ENCODE data around the gene IGLL5. TPM values are rescaled to one million over a fixed set of nuclear protein-coding genes. Genes with fewer than 3 reads are reported as not detected.

IGLL5 gene
- polyA plus RNA-seq, 5 donors = 0.41 to 0.45 (median 0.42) TPM; not detected in 2

DNA sequence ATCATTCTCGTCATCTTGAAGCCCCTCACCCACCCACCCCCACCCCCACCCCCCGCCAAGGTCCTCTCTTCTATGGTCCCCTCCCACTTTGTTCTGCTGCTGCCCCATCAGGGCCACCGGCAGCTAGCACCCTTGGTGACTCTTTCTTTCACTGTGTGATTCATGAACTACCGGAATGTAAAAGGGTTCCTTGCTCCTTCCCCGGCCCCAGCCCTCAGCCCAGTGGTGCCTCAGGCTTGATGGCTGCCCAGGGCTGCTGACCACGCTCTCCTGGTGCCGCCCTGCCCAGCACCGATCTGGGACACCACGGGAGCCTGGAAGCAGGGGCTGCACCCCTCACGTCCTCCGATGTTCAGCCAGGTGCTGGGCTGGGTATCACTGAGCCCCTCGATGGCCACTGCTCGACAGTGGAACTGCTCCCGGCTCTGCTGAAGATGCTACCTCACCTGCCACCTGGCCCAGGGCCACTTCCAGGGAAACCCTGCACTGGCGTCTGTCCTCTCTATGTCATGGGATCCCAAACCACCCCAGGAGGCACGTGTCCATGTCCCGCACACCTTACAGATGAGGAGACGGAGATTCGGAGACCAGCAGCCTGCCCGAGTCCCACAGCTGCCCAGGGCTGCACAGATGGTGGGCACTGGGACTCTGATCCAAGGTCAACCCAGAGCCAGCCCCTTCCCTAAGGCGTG lies 39.7 kb downstream of the IGLL5 start:
- no peak for DNase-seq

DNA sequence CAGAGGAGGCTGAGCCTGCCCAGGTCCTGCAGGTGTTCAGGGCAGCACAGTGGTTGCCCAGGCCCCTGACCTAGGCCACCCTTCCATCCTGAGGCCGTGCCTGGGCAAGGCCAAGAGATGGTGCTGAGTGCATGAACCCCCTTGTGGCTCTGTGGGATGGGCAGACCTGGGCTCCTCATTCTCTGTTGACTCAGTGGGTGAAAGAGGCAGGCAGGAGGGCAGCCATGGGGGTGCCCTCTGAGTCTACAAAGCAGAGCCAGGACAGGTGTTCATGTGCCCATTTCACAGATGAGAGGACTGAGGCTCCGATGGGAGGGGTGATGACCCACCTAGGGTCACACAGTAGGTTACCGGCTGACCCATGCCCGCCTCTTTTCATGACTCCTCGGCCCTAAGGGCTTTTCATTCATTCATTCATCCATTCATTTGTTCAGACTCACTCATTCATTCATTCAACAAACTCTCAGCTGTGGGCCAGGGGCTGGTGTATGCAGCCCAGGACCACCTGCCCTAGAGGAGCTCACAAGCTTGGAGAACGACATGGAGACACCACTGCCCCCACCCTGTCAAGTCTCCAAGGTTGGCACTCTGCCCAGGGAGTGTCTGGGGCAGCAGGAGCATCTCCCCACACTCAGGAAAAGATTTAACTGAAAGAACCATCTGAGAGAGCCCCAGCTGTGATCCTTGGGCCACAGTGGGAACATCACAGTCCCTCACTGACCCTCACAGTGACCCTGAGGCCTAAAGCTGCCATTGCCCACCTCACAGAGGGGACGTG lies 40.5 kb downstream of the IGLL5 start:
- no peak for DNase-seq

DNA sequence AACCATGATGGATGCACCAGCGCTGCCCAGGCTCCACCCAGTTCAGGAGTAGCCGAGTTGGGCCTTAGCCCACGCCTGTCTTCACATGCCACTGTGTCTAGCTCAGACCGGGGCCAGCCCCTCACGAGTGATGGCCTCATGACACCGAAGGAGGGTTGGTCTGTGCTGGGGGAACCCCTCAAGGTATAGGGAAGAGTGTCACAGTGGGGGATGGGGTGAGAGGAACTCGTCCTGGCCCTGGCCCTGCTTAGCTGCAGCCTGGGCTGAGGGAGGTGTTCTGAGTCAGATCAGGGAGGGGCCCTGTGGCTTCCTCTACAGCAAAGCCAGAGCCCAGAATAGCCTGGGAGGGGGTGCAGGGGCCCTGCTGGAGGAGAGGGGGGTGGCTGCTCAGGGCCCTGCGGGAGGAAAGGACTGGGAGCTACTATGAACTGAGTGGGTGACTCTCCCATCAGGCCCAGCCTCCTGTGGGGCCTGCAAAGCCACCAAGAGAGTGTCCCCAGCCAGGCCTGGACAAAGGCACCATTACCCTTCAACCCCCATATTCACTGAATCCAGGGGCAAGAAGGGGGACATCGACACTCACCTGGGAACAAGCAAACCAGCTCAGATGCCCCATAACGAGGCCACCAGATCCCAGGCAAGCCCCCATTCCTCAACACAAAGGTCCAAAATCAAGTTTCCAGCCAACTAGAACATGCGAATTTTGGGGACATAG lies 41.2 kb downstream of the IGLL5 start:
- no peak for DNase-seq

DNA sequence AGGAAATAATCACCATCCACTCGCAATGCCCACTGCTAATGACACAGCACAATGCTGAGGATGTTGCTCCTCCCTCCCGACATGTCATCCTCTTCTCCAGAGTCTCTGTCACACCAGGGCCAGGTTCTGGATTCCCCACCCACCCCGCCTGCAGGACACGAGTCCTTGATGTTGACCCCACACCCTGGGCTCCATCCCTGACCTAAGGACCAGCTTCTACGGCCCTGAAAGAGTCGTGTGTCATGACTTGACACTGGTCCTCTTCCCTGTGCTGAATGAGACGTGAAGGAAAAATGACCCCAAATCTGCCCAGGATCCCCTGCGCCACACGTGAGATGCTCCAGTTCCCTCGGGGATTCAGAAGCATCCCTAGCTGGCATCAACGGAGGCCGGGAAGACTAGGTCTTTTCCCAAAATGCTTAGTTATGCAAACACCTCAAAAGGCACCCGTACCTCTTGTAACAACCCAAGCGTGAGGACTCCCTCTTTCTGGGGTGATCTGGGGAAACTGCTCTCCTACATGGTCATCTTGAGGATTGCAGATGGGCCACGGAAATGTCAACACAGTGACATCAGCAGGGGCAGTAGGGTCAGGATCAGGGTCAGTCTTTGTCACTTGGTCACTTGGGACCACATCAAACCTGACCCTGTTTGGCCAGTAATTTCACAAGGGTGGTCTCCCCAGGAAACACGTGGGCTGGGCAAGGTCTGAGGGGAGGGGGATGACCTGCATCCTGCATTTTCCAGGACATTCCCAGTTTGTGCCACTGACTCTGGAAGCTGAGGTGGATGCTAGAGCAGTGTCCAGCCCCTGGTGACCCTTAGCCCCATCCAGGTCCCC lies 42.0 kb downstream of the IGLL5 start:
- no peak for DNase-seq

DNA sequence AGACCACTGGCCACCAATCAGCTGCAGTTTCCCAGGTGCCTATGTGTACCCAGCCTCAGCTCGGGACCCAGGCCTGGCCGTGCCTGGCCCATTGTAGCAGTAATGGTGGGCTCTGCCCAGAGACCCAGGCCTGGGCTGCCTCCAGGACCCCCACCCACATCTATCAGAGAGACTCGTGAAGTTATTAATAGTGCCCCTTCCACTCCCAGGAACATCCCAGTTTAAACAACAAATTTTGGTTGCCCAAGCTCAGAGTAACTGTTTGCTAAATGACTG lies 42.5 kb downstream of the IGLL5 start:
- no peak for DNase-seq

DNA sequence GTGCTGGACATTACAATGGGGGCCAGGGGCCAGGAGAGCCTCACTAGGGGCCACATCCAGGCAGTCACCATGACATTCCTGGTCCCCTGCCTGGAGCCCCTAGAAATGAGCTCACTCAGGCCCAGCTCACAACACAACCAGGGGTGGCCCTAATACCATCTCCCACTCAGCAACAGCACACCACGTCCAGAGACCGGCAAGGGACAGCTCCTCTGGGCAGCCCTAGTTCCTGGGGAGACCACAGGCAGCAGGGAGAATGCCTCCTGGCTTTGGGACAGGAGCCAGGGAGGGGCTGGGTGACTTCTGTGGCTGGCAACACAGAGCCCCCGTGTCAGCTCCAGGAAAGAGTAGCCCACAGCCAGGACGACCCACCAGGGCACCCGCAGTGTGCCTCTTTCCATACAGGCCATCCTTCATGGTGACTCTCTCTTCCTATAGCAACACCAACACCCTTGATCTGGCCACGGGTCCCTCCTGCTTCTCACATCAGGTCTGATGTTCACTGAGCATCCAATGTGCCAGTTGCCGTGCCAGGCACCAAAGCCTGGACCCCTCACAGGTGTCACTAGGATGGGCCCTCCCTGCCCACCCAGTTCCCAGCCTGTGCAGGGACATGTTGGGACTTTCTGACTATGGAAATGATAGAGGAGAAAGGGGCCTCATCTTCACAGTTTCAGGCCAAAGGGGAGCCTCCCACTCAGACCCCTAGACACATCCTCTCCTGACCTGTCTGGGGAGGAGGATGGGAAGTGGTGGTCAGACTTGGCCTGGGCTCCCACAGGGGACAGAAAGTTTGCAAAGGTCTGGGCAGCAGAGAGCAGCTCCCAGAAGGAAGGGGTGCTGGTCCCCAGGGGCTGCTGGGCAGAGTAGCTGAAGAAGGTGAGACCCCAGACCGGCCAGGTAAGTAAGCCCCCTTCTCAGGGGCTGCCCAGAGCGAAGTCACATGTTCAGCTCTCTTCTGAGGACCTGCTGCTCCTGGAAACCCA lies 43.2 kb downstream of the IGLL5 start:
- DNase-seq = no peak

DNA sequence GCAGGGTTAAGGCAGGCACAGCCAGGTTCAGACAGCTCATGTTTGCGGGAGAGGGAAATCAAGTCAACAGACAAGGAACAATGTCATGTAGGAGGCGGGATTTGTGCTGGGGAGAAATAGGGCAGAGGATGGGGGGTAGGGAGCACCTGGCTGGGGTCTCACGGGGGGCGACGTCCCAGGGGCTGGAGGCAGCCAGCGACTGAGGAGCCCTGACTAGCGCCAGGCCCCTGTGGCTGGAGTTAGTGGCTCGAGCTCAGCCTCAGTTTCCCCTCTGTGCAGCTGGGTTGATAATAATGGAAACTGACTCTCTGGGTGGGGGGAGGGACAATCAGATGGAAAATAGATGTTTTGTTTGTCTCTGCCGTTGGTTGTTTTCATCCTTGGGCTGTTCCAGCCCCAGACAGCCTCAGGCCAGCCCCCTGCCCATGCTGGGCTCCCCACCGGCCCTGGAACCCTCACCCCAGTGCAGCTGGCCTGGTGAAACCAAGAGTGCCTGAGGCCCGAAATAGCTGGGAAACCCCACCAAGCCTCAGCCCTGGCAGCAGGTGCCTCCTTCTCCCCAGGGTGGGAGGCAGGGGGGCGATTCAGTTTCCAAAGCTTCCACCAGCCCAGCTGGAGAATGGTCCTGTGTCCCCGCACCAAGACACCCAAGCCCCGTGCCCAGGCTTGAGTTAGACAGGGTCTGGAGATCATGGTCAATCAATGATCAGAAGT lies 44.1 kb downstream of the IGLL5 start:
- no peak for DNase-seq

DNA sequence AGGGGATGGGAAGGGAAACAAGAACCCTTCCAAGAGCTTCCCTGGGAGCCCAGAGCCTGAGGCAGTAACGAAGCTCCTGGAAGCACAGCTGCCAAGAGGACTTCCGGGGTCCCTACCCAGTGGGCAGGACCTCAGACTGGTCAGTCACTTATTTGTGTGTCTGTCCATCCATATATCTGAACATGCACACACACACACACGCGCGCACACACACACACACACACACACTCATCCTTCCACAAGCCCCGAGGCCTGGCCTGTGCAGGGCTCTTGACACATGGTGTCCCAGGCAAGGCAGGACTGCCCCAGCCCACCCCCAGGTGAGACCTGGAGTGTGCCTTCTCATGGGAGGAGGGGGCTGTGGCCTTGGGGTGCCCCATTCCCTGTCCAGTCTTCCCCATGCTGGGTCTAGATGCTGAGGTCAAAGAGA lies 44.9 kb downstream of the IGLL5 start:
- DNase-seq = no peak

DNA sequence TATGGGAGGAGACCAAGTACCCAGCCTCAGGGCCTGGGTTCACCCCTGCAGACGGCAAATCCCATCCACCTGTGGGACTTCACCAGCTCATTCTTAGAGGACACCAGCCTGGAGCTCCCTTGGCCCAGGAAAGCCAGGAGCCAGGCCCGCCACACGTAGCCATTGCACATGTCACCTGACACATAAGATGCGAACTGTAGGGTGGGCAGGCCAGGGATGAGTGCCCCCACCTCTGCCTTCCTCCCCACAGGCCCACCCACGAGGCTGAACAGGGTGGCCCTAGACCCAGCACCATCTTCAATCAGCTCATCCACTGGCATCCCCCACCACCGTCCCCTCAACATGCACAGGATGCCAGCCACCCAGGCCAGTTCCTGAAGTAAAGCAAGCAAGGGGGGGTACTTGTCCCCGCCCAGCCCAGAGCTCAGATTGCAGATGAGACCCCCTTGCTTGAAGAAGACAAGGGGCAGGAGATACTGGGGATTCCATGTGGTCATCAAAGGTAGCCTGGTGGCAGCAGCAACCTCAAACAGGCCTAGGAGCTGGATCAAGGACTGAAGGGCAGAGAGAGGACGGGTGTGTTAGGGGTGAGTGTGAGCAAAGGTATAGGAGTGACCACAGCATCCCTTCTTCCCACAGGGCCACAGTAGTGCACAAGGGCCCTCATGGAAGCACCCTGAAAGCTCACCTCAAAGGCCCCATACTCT lies 45.6 kb downstream of the IGLL5 start:
- DNase-seq = no peak

DNA sequence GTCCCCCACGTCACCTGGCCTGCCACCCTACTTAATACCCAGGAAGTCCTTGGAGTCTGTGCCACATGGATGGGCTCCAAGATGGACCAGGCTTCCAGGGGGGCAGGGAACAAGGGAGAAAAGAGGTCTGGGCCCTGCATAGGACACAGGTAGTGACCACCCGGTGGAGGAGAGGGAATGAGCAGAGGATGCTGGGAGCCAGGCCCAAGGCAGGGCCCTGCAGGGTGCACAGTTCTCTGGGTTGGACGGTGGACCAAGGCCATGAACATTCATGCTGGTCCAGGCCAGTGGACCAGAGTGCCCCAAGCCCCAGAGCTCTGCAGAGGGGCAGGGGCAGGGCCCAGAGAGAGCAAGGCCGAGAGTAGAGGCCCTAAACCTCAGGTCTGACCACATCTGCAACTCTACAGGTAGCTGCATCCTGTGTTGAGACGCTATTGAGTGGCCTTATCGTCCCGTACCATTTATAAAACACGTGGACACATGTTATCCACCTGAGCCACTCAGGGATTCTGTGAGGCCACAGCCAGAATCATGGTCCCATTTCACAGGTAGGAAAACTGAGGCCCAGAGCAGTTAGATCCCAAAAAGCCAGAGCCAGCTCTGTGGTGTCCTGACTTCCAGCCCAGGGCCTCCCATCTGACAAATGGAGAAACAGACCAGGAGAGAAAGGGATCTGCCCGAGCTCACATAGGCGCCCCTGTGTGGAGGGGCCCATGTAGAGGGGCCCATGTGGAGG lies 46.4 kb downstream of the IGLL5 start:
- DNase-seq = no peak

DNA sequence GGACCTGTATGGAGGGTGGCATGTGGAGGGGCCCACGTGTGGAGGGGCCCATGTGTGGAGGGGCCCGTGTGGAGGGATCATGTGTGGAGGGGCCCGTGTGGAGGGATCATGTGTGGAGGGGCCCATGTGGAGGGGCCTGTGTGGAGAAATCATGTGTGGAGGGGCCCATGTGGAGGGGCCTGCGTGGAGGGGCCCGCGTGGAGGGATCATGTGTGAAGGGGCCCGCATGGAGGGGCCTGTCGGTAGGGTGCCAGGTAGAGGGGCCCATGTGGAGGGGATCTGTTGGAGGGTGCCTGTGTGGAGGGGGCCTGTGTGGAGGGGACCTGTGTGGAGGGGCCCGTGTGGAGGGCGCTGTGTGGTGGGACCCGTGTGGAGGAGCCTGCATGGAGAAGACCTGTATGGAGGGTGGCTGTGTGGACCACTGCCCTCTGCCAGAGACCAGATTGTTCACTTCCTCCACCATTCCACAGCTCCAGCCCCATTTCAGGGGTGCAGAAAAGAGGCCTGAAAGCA lies 47.0 kb downstream of the IGLL5 start:
- no peak for DNase-seq

DNA sequence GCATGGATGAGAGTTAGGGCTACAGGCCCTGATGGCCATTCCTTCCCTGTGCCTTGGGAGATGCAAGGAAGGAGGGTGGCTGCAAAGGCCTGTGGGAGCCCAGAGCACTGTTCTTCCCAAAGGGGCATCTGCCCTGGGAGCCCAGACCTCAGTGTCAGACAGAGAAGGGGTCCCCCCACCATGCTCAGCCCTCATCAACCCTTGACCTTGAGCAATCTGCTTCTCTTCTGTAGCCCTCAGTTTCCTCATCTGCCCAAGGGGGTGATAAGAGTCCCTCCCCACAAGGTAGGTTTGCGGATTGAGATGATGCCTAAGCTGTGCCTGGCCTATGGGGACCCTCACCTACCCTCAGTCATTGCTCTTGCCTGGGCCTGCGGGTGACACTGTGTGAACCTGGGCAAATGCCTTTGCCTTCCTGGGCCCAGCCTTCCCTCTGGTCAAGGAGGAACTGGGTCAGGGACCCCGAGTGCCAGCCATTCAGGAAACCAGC lies 47.5 kb downstream of the IGLL5 start:
- DNase-seq = no peak

DNA sequence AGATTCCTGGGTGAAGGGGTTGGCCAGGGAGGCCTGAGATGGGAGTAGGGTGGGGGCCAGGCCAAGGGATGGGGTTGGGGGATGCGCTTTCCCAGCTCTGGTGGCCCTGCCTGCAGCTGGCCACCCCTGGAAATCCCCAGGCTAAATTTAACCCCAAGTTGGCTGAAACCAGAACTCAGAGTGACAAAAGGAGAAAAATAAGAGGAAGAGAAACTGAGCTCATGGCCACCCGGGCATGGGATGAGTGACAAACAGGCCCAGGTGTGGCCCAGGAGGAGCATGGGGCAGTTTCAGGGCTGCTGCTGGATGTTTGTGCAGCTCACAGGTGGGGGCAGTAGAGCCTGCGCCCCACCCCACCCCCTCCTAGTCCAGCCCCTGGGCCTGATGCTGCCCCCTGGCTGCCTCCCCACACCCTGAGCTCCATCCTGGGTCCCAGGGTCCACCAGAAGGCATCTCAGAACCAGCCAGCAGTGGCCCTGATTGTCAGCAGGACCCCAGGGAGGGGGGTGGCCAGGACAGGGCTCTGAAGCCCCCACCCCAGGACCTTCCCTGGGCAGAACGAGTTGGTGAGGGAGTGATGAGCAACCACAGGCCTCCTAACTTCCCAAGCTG lies 48.0 kb downstream of the IGLL5 start:
- DNase-seq = no peak

DNA sequence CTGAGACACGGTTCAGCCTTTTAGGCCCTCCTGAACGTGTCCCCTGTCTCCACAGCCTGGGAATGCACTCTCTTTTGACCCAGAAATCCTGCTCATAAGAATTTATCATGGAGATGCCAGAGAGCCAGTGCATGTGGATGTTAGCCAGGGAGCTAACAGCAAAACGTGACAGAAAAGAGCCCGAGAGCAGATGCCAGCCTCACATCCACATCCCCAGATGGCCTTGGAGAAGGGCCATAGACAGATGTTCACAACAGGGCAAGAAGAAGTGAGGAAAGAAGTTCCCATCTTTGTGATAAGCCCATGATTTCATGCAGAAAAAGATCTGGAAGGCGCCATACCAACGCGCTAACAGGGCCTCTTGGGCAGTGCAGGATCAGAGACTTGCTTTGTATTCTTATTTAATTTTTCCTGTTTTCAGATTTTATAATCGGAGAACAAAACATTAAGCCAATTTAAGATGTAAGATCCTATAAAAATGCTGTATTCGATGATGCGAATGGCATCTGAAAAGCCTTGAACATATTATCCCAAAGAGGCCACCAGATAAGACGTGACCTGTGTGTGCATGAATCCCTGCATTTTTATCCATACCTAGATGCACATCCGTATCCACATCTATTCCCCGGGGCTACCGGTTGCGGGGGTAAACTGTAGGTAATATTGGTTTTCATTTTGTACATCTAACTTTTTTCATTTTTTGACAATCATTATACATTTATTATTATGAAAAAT lies 48.7 kb downstream of the IGLL5 start:
- no peak for DNase-seq

DNA sequence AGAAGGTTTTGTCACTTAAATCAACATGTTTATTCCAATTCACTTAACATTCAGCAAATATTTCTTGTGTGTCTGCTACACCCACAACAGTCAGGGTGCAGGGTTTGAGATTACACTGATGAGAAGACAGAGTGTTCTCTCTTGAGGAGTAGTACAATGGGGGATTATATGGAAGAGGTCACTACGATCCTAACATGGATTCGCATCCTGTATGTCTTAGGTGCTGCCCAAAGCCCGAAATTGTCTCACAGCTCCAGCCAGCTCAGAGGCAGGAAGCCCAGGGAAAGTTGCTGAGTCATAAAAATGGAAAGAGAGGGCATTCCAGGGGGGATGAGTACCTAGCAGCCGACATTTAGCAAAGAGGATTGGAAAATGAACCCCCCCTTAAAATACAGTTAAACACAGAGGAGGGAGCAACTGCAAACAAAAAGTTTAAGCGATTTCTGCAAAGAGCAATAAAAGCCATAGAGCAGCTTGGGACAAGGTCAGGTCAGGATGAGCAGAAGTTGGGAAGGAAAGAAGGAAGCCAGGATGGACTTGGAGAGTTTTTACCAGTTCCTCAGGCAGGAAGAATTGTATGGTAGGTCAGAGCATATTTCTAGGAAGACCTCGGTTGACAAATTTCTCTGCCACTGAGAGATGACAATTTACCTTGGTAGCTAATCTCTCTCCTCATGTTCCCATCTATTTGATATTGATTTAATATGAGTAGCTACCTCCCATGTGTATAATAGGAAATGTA lies 49.5 kb downstream of the IGLL5 start:
- DNase-seq = no peak

DNA sequence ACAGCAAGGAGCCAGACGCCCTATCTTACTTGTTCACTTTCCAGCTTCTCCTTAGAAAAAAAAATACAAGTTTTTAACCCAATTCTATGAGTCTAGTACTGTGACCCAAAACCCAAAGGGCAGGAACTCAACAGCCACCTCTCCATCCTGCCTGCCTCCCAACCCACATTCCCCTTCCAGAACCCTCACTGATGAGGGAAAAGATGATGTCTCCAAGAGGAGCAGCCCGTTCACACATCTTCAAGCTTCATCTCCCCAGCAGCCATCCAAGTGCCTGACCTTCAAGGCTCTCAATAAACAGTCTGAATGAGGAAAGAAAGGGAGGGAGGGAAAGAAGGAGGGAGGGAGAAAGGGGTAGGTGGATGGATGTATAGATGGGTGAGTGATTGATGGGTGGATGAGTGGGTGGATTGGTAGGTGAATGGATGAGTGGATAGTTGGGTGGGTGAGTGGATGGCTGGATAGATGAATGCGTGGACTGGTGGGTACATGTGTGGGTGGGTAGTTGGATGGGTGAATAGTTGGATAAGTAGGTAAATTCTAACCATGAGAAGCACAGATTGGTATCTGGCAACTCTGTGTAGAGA lies 50.4 kb downstream of the IGLL5 start:
- DNase-seq = no peak

Measured in right lung (tissue), 5 donors.